Tibial artery (tissue), 4 donors: ENCODE results near the gene STOM.
A peak's percentile ranks its signal among the peaks of the same experiment; 100 is the strongest.

Source experiments
- DNase-seq, 2 donors: peaks; one replicate each; pipeline ENCODE4 v3.0.0-alpha.2; 2019
- H3K27ac ChIP-seq, 2 donors: fragments of 200-600 bp; sonication (generic) in 1 of 2; 1 replicate in 1 of 2; 2 replicates in 1 of 2; pipeline ENCODE4 v1.5.1; 2018 to 2019; ENCODE audit warnings: mild to moderate bottlenecking in 1 of 2
- H3K27me3 ChIP-seq, 2 donors: fragments of 200-600 bp; sonication (generic) in 1 of 2; one replicate each; pipeline versions ENCODE4 v1.5.1 to v1.6.0; 2016 to 2019
- H3K36me3 ChIP-seq, 3 donors: fragments of 200-600 bp; sonication (generic) in 2 of 3; one replicate each; pipeline ENCODE4 v1.5.1; 2016 to 2019; ENCODE audit warnings: mild to moderate bottlenecking in 2 of 3
- H3K4me1 ChIP-seq, 4 donors: fragments of 200-600 bp; sonication (generic) in 2 of 4; 1 replicate in 3 of 4; 2 replicates in 1 of 4; pipeline ENCODE4 v1.5.1; 2016 to 2019
- H3K4me3 ChIP-seq, 2 donors: fragments of 200-600 bp; sonication (generic) in 1 of 2; 1 replicate in 1 of 2; 2 replicates in 1 of 2; pipeline ENCODE4 v1.5.1; 2018 to 2019; ENCODE audit warnings: mild to moderate bottlenecking in 2 of 2
- H3K9me3 ChIP-seq, 3 donors: fragments of 200-600 bp; sonication (generic) in 1 of 3; one replicate each; pipeline ENCODE4 v1.5.1; 2016 to 2019
- CTCF ChIP-seq, 2 experiments: fragments of 200-600 bp in 1 of 2; fragments of 450-650 bp in 1 of 2; IDR thresholded peaks; one replicate each; pipeline ENCODE4 v1.5.1; 2017 to 2019; ENCODE audit warnings: antibody characterized with exemption in 2 of 2, mild to moderate bottlenecking in 1 of 2, moderate library complexity in 1 of 2
- intact Hi-C: fragments of 100-400 bp; cut with DNase I; formaldehyde crosslinking; loops from one replicate; pipeline ENCODE4 v1.15.0; 2023; ENCODE audit warnings: low total_unique reads

The STOM gene

DNA sequence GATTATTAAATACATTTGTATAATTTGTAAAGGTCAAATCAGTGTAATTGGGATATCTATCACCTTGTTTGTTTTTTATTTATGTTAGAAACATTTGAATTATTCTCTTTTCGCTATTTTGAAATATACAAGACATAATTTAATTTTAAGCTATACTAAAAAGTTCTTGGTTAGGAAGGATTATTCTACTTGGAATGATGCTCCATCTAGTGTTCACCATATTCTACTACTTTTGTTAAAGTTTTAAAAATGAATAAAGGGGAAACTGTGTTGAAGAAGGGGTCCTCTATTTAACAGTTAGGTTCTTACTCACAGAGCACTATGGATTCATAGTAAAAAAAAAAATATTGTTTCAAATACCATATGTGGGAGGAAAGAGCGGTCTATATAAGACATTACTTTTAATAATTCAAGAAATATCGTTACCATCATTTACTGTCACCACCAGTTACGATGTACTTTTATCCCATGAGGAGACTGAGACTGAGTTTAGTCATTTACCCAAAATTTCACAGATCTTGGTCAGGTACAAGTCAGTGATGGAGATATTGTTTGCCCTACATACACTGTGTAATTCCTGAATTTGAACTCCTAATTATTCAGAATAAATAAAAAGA lies 6.3 kb upstream of the STOM start:
- H3K4me1 ChIP-seq = peaks cover 0 to 28% (median 19%) of the 10 kb centered on the region in 4 donors
- intact Hi-C loops = loop anchor here (5.0 kb wide), 1 partner anchor 164 kb away; no protein-coding TSS in a partner anchor
- H3K27ac ChIP-seq = no peak overlapping the region
- H3K9me3 ChIP-seq = no peaks in the 10 kb centered on the region
- no peak overlapping the region for H3K4me3 ChIP-seq
- peak; percentile 44 to 60 for TF ChIP-seq CTCF (IDR thresholded peaks at IDR 0.05)
- H3K27me3 ChIP-seq = no peaks in the 10 kb centered on the region
- no peak for DNase-seq
- H3K36me3 ChIP-seq = no peaks in the 10 kb centered on the region

DNA sequence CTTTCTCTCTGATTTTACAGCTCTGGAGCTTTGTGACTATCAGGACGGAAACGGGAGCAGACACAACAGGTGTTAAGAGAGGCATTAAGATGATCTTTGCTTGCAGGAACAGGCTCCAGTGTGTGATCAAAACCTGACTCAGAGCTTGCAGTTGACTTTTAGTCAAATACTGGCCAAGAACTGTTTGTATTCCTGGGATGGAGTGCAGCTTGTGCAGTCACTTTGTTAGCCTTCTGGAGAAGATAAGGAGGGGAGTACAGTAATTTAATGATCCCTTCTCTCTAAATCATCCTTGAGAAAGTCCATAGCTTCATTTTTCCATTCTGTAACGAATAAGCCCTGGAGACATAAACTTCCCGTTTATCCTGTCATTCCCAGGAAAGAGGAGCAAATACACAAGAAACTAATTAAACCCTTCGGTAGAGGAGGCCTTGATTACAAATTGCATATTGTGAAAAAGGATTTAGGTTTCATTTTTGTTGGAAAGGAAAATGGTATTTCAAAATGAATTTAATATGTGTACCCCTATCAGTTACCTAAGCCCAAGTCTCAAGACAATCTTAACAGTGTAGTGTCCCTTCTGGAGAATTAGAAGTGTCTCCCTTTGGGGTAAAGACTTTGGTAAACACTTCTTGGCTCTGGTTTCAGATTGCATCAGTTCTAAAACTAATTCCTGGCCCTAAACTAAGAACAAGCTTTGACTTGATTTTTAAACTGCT lies 3.1 kb upstream of the STOM start:
- peak in 1 of 2 donors; percentile 30 for DNase-seq
- intact Hi-C loops = loop anchor here (5.0 kb wide), 1 partner anchor 51 kb away; no protein-coding TSS in a partner anchor
- H3K27me3 ChIP-seq = no peaks in the 10 kb centered on the region
- no peaks in the 10 kb centered on the region for H3K36me3 ChIP-seq
- TF ChIP-seq CTCF (IDR thresholded peaks at IDR 0.05) = no peak
- H3K27ac ChIP-seq = peak overlapping the region; percentile 93 to 98
- H3K4me3 ChIP-seq = no peak overlapping the region
- H3K9me3 ChIP-seq = no peaks in the 10 kb centered on the region
- H3K4me1 ChIP-seq = peaks cover 0 to 40% (median 26%) of the 10 kb centered on the region in 4 donors

DNA sequence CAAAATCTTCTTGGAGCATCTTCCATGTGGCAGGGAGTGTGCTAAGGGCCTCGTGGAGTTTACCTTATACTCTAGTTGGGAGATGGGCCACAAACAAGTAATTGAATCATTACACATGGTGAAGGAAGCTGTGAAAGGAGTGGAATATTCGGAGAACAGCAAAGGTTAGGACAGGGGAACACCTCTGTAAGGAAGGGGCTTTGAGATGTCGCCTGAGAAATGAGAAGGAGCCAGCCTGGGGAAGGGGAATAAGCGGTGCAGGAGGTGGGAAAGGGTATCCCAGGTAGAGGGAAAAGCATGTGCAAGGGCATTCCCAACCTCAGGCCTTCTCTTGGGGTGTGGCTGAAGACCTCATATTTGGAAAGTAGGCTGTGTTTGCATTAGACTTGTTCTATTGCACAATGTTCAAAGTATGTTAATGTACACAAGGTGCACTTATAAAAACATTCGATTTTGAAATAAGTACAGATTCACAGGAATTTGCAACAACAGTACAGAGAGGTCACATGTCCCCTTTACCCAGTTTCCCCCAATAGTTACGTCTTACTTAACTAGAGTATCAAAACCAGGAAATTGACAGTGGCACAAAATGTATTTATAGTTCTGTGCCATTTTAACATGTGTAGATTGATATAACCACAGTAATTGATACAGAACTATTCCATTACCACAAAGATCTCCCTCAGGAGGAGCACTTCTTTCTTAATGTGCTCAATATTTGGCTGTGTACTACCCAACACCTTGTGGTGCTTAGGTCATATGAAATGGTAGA lies 2.4 kb upstream of the STOM start:
- no peaks in the 10 kb centered on the region for H3K36me3 ChIP-seq
- H3K4me1 ChIP-seq = peaks cover 0 to 47% (median 33%) of the 10 kb centered on the region in 4 donors
- no peak overlapping the region for H3K4me3 ChIP-seq
- peak overlapping the region; percentile 93 to 98 for H3K27ac ChIP-seq
- H3K27me3 ChIP-seq = no peaks in the 10 kb centered on the region
- TF ChIP-seq CTCF (IDR thresholded peaks at IDR 0.05) = no peak
- DNase-seq = no peak
- intact Hi-C loops = loop anchor here (5.0 kb wide), 1 partner anchor 50 kb away; no protein-coding TSS in a partner anchor
- no peaks in the 10 kb centered on the region for H3K9me3 ChIP-seq

- H3K9me3 ChIP-seq = no peaks in the 10 kb centered on the region
- peaks cover 0 to 56% (median 42%) of the 10 kb centered on the region in 4 donors for H3K4me1 ChIP-seq
- no peaks in the 10 kb centered on the region for H3K27me3 ChIP-seq
- intact Hi-C loops = loop anchor here (5.0 kb wide), 1 partner anchor 49 kb away; no protein-coding TSS in a partner anchor
- H3K27ac ChIP-seq = peak overlapping the region; percentile 93 to 98
- TF ChIP-seq CTCF (IDR thresholded peaks at IDR 0.05) = no peak
- no peak overlapping the region for H3K4me3 ChIP-seq
- H3K36me3 ChIP-seq = no peaks in the 10 kb centered on the region
- no peak for DNase-seq
These were observed 1.5 kb upstream of the STOM start for GRCh38 chr9:121371495-121372061.

DNA sequence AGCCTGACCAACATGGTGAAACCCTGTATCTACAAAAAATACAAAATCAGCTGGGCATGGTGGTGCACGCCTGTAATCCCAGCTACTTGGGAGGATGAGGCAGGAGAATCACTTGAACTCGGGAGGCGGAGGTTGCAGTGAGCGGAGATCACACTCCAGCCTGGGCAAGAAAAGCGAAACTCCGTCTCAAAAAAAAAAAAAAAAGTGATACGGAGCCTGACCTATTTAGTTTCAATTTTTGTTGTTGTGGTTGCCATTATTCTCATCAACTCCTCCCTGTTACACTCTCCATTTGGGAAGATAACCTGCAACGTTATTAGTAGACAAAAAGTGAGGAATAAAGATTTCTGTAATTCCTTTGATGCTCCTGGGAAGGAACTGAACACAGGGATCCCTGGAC lies 1.3 kb downstream of the STOM start:
- DNase-seq = no peak
- no peak for TF ChIP-seq CTCF (IDR thresholded peaks at IDR 0.05)
- Histone ChIP-seq H3K27ac (peak overlapping the region; percentile 93 to 98), H3K4me3 (peak overlapping the region; percentile 62 to 74), H3K27me3 (no peaks in the 10 kb centered on the region), H3K36me3 (no peaks in the 10 kb centered on the region), H3K4me1 (peaks cover 0 to 80% (median 60%) of the 10 kb centered on the region in 4 donors), H3K9me3 (no peaks in the 10 kb centered on the region)
- intact Hi-C loops = no loop called here
